Sigmoid colon (tissue), 4 donors: ENCODE results near the gene XPNPEP3.

Experiments
- CTCF ChIP-seq, 4 experiments: fragments of 450-650 bp in 3 of 4; fragments of 200-600 bp in 1 of 4; IDR thresholded peaks; one replicate each; pipeline ENCODE4 v1.5.1; 2016 to 2019; ENCODE audit warnings: antibody characterized with exemption in 4 of 4, mild to moderate bottlenecking in 3 of 4, moderate library complexity in 2 of 4
- EP300 ChIP-seq, 4 donors: sonication (generic); formaldehyde crosslinking; IDR thresholded peaks; one replicate each; pipeline ENCODE4 v1.6.1; 2017; ENCODE audit warnings: antibody characterized with exemption in 4 of 4
- POLR2A ChIP-seq, 2 donors: fragments of 450-650 bp; IDR thresholded peaks; one replicate each; pipeline ENCODE4 v1.6.1; 2016; ENCODE audit warnings: antibody characterized with exemption in 2 of 2, mild to moderate bottlenecking in 2 of 2, moderate library complexity in 2 of 2
- POLR2AphosphoS5 ChIP-seq, 4 donors: sonication (generic); formaldehyde crosslinking; IDR thresholded peaks; one replicate each; pipeline ENCODE4 v1.6.1; 2017; ENCODE audit warnings: antibody characterized with exemption in 4 of 4

GRCh38 chr22:40826984-40827741 is 29.8 kb upstream of the XPNPEP3 start:
- TF ChIP-seq CTCF (IDR thresholded peaks at IDR 0.05) = no peak
- TF ChIP-seq EP300 (IDR thresholded peaks at IDR 0.05) = no peak
- no peak for TF ChIP-seq POLR2AphosphoS5 (IDR thresholded peaks at IDR 0.05)
- no peak for TF ChIP-seq POLR2A (IDR thresholded peaks at IDR 0.05)
